ENCODE data around the gene NRBF2.

The NRBF2 gene

GRCh38 chr10:63140077-63140476 is 6.9 kb downstream of the NRBF2 start:
- no peak for DNase-seq (ENCODE audit: low read depth in 1 of 2, low spot score in 1 of 2)
- H3K27me3 ChIP-seq (ENCODE audit: insufficient read depth, poor library complexity, severe bottlenecking): no peaks in the 10 kb centered on the region
- no peak for TF ChIP-seq CTCF (IDR thresholded peaks at IDR 0.05; ENCODE audit: insufficient read depth, low read length)
- TF ChIP-seq, protein P1, sequence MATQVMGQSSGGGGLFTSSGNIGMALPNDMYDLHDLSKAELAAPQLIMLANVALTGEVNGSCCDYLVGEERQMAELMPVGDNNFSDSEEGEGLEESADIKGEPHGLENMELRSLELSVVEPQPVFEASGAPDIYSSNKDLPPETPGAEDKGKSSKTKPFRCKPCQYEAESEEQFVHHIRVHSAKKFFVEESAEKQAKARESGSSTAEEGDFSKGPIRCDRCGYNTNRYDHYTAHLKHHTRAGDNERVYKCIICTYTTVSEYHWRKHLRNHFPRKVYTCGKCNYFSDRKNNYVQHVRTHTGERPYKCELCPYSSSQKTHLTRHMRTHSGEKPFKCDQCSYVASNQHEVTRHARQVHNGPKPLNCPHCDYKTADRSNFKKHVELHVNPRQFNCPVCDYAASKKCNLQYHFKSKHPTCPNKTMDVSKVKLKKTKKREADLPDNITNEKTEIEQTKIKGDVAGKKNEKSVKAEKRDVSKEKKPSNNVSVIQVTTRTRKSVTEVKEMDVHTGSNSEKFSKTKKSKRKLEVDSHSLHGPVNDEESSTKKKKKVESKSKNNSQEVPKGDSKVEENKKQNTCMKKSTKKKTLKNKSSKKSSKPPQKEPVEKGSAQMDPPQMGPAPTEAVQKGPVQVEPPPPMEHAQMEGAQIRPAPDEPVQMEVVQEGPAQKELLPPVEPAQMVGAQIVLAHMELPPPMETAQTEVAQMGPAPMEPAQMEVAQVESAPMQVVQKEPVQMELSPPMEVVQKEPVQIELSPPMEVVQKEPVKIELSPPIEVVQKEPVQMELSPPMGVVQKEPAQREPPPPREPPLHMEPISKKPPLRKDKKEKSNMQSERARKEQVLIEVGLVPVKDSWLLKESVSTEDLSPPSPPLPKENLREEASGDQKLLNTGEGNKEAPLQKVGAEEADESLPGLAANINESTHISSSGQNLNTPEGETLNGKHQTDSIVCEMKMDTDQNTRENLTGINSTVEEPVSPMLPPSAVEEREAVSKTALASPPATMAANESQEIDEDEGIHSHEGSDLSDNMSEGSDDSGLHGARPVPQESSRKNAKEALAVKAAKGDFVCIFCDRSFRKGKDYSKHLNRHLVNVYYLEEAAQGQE (IDR thresholded peaks at IDR 0.05; ENCODE audit: insufficient replicate concordance, low read depth): no peak
- TF ChIP-seq POLR2AphosphoS5 (IDR thresholded peaks at IDR 0.05; ENCODE audit: low read depth): no peak
- TF ChIP-seq GABPA (IDR thresholded peaks at IDR 0.05; ENCODE audit: low read depth): no peak
- H3K27ac ChIP-seq (replicated peaks): no peak overlapping the region
- no peak overlapping the region for H3K4me3 ChIP-seq (replicated peaks; ENCODE audit: insufficient read depth, low read length)

DNA sequence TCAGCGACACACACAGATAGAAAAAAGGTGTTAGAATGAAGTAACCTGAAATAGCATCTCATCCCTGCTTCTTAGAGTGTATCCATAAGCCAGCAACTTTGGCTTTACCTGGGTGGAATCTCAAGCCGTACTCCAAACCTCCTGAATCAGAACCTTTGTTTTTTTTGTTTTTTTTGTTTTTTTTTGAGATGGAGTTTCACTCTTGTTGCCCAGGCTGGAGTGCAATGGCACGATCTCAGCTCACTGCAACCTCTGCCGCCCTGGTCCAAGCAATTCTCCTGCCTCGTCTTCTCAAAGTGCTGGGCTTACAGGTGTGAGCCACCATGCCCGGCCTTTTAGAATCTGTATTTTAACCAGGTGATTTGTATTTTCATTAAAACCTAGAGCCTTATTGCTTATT is 9.0 kb downstream of the NRBF2 start:
- DNase-seq (ENCODE audit: low read depth in 1 of 2, low spot score in 1 of 2): no peak
- Histone ChIP-seq H3K27me3 (ENCODE audit: insufficient read depth, poor library complexity, severe bottlenecking) (no peaks in the 10 kb centered on the region), H3K4me3 (replicated peaks; ENCODE audit: insufficient read depth, low read length) (no peak overlapping the region), H3K27ac (replicated peaks) (no peak overlapping the region)
- TF ChIP-seq, protein P1 (IDR thresholded peaks at IDR 0.05; ENCODE audit: insufficient replicate concordance, low read depth): no peak
- TF ChIP-seq GABPA (IDR thresholded peaks at IDR 0.05; ENCODE audit: low read depth): no peak
- TF ChIP-seq POLR2AphosphoS5 (IDR thresholded peaks at IDR 0.05; ENCODE audit: low read depth): no peak
- no peak for TF ChIP-seq SPI1 (IDR thresholded peaks at IDR 0.05; ENCODE audit: borderline replicate concordance, low read depth)
- TF ChIP-seq CTCF (IDR thresholded peaks at IDR 0.05; ENCODE audit: insufficient read depth, low read length): no peak

DNA sequence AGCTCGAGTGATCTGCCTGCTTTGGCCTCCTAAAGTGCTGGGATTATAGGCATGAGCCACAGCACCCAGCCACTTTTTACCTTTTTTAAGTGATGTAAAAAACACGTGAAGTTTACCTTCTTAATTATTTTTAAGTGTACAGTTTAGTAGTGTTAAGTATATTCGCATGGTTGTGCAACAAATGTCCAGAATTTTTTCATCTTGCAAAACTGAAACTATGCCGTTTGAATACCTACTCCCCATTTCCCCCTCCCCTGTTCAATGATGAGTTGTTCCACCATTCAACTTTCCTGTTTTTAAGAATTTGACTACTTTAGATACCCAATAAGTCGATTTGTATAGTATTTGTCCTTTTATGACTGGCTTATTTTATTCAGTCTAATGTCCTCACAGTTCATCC is 10.9 kb downstream of the NRBF2 start:
- Histone ChIP-seq H3K4me3 (replicated peaks; ENCODE audit: insufficient read depth, low read length) (peak overlapping the region; percentile 25), H3K27me3 (ENCODE audit: insufficient read depth, poor library complexity, severe bottlenecking) (no peaks in the 10 kb centered on the region), H3K27ac (replicated peaks) (peak overlapping the region; percentile 45)
- TF ChIP-seq GABPA (IDR thresholded peaks at IDR 0.05; ENCODE audit: low read depth) (no peak), POLR2AphosphoS5 (IDR thresholded peaks at IDR 0.05; ENCODE audit: low read depth) (no peak), CTCF (IDR thresholded peaks at IDR 0.05; ENCODE audit: insufficient read depth, low read length) (no peak)
- TF ChIP-seq, protein P1 (IDR thresholded peaks at IDR 0.05; ENCODE audit: insufficient replicate concordance, low read depth): no peak
- DNase-seq (ENCODE audit: low read depth in 1 of 2, low spot score in 1 of 2): peak in 1 of 2 experiments; percentile 10

Measured in HL-60 (cell line).